CD4-positive, alpha-beta T cell treated with Interleukin-2 at 100 ng/mL for 4 hours (primary cell): ENCODE data around the gene NPR2.

Experiments
- DNase-seq: peaks from one replicate; pipeline ENCODE4 v3.0.0-alpha.2; 2020; ENCODE audit warnings: low spot score

NPR2 gene

GRCh38 chr9:35834260-35835215 lies 43.1 kb downstream of the NPR2 start:
- no peak for DNase-seq

DNA sequence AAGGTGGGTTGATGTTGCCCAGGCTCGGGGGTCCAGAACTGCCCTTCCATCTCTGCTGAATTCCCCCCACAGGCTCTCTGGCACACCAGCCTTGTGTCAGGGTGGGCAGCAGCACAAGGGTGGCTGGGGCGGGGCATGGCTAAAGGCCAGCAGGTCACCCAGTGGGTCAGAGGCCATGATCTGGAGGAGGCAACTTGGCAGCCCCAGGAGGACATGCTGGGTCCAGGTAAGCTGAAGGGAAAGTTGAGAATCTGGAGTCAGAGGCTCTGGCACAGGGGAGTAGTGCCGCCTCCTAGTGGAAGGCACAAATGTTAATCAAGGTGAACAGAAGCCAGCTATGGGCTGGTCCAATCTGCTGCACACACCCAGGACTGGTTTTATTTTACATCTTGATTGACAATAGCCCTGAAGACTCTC lies 43.8 kb downstream of the NPR2 start:
- DNase-seq, result peak; percentile 10

- no peak for DNase-seq
Measured at GRCh38 chr9:35835766-35836165, 44.4 kb downstream of the NPR2 start.

DNA sequence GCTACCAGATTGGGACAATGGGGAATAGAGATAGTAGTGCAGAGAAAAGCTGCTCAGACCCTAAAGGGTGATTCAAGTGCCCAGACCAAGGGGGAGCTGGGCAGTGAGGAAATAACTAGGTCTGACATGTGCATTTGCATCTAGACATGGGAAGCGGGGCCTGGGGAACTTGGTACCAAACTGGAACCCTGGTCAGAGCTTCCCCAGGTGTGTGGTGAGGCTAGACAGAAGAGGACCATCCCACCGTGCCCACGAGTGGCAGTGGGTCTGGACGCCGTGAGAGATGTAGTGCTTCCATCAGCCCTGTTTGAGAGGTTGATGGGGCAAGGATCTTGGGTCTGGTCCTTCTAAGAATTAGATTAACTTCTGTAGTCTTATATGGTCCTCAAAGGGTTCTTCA lies 45.2 kb downstream of the NPR2 start:
- no peak for DNase-seq

DNA sequence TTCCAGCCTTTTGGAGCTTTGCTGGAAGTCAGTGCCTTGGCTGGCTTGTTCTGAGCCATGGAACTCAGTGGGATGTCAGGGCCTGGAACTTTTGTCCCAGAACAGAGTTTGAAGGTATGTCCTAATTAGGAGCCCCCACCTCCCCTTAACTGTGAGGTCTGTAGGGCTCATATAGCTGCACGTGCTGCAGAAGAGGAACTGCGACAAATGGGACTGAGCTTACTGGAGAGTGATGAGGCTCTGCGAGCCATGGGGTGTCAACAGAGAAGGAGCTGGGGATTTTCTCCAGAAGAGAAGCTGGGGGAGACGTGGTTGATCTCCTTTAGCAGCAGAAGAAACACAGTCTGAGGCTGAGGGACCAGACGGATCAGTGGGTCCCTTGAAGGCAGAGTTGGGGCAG lies 48.5 kb downstream of the NPR2 start:
- DNase-seq, result no peak

DNA sequence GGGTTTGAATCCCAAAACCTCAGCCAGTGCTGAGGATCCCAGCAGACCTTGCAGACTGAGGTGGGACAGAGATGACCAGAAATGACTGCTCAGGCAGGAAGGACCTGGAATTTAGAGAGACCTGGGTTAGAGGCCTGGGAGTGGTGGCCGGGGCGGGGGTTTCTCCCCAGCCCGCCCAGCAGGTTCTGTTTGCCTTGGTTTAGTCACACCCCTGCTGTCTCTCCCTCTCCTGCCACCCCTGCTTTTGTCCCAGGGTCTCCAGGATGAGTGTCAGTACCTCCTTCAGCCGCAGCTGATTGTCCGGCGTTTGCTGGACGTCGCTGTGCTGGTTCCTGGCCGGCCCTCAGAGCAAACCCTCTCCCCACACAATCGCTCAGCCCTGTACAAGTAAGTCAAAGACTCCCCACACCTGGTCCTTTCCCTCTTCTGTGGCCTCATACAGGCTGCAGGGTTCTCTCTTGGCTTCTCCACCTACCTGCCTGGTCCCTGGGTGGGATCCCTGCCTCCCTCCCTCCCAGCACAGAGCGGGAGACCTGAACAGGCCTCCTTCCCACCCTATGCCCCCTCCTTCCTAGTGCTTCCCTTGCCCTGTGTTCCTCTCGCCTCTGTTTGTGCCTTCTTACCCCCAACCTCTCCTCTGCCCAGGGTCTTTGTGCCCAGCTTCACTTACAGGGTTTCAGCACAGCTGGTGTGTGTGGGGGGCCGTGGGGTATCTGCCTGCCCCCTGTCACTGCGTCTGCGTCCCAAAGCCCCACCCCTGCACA lies 49.7 kb downstream of the NPR2 start:
- DNase-seq, result no peak

DNA sequence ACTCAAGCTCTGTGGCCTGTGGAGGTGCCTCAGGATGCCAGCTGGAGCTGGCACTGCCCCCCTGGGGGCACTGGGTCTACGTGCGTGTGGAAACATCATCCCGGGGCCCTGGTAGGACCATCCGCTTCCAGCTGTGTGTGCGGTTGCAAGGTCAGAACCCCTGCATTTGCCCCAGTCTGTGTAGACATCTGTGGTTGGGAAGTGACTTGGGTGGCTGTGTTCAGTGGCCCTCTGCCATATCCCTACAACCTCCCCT lies 50.2 kb downstream of the NPR2 start:
- no peak for DNase-seq

DNA sequence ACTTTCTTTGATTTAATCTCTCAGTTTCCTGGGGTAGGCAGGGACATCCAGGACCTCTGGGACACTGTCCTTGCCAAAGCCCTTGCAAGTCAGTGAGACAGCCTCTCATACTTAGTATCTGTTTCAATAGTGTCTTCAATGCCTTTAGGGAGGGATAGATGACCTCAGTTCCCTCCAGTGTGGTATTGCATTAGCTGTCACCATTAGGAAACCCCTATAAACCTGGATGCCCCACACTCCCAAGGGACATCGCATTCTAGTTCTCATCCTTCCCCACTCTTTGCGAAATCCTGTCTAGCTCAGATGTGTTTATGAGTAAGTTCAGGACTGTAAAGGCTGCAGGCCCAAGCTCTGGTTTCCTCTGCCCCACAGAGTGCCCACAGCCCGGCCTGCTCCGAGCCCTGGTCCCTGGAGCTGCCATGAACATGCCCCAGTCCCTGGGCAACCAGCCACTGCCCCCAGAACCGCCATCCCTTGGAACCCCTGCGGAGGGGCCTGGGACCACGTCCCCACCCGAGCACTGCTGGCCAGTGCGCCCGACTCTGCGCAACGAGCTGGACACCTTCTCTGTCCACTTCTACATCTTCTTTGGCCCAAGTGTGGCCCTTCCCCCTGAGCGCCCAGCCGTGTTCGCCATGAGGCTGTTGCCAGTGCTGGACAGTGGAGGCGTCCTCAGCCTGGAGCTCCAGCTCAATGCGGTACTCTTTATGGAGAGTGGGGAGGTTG lies 50.8 kb downstream of the NPR2 start:
- DNase-seq, result no peak

- DNase-seq, result no peak
Measured at GRCh38 chr9:35842795-35843194, 51.4 kb downstream of the NPR2 start.

GRCh38 chr9:35844628-35845270 lies 53.4 kb downstream of the NPR2 start:
- DNase-seq, result peak; percentile 65

DNA sequence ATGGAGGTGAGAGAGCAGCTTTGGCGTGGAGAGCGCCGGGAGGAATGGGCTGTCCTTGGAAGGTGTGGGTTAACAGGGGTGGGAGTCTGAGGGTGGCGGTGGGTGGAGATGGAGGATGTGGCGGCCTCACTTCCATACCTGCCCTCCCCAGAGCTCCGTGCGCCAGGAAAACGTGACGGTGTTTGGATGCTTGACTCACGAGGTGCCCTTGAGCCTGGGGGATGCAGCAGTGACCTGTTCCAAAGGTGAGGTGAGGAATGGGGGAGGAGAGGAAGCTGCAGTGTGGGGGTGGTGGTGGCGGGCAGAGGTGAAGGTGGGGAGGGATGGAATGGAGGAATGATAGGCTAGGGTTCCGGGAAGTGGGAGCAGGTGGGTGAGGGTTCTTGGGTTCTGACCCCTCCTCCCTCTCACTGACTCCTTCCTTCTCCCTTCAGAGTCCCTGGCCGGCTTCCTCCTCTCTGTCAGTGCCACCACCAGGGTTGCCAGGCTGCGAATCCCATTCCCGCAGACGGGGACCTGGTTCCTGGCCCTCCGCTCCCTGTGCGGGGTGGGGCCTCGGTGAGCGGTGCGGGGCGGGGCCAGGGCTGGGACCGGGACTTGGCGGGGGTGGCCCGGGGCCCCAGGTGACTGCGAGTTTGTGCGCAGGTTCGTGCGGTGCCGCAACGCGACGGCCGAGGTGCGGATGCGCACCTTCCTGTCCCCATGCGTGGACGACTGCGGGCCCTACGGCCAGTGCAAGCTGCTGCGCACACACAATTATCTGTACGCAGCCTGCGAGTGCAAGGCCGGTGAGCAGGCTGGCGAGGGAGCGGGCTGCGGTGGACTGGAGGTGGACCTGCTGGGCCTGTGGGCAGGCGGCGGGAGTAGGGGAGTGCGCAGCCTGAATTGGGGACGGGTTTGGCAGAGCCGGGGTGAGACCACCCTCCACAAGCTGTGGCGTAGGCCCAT lies 54.7 kb downstream of the NPR2 start:
- DNase-seq, result no peak

GRCh38 chr9:35847792-35848572 lies 56.6 kb downstream of the NPR2 start:
- DNase-seq, result peak; percentile 3

- DNase-seq, result no peak
Measured at GRCh38 chr9:35852267-35852815, 61.0 kb downstream of the NPR2 start.

DNA sequence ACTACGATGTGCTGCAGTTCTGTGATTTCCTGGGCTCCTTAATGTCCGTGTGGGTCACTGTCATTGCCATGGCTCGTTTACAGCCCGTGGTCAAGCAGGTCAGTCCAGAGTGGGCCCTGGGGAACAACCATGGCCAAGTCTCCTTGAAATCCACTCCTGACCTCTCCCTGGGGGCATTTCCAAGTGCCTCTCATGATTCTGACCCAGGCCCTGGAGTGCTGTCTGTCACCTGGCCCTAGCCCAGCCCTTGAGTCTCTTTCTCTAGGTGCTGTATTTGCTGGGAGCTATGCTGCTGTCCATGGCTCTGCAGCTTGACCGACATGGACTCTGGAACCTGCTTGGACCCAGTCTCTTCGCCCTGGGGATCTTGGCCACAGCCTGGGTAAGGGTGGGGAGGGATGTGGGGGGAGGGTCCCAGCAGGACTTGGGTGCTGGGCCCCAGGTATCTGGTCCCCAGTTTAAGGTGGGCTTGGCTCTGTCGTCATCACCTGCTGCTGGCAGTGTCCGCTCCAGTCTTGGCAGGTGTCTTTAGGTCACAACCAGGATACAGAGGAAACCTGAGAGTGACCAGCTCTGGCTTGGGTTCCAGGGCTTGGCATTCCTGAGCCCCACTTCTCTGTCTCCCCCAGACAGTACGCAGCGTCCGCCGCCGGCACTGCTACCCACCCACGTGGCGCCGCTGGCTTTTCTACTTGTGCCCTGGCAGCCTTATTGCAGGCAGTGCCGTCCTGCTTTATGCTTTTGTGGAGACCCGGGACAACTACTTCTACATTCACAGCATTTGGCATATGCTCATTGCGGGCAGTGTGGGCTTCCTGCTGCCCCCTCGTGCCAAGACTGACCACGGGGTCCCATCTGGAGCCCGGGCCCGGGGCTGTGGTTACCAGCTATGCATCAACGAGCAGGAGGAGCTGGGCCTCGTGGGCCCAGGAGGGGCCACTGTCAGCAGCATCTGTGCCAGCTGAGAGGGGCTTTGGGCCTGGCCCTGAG lies 61.8 kb downstream of the NPR2 start:
- DNase-seq, result no peak

GRCh38 chr9:35854091-35854762 lies 62.8 kb downstream of the NPR2 start:
- no peak for DNase-seq

DNA sequence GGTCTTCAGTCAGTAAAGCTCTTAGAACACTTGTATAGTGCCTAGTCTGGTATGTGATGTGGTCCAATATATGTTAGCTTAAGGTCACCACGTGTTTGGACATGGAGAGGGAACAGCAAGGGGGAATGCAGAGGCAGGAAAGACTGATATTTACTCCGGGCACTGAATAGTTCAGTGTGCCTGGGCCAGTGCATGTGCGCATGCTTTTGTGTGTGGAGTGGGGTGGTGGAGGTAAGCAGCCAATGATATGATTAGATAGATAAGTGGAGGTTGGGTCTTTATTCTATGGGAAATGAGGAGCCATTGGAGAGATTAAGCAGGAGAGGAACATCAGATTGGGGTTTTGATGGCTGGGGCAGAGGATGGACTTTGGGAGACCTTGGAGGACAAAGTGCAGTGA lies 64.8 kb downstream of the NPR2 start:
- no peak for DNase-seq

- DNase-seq, result no peak
Measured at GRCh38 chr9:35856882-35857281, 65.5 kb downstream of the NPR2 start.

GRCh38 chr9:35858458-35858857 lies 67.1 kb downstream of the NPR2 start:
- DNase-seq, result no peak
